Renal cortical epithelial cell (primary cell): ENCODE measurements around the gene SLC2A10. TPM values are rescaled to one million over a fixed set of nuclear protein-coding genes. Genes with fewer than 3 reads are reported as not detected.

ENCODE experiments used
- DNase-seq: peaks from one replicate; pipeline ENCODE4 v3.0.0-alpha.2; 2011; ENCODE audit warnings: low read depth
- total RNA-seq: library from RNA; depleted of rRNA; stranded (reverse); fragments of >200 nt; gene quantifications from 2 replicates; pipeline ENCODE4 v1.2.3, GENCODE V29; 2014

SLC2A10 gene
- total RNA-seq, 1 donor from 2014 or later, result 13.9 TPM

GRCh38 chr20:46703435-46703834 lies 6.0 kb upstream of the SLC2A10 start:
- no peak for DNase-seq

GRCh38 chr20:46704714-46705377 lies 4.6 kb upstream of the SLC2A10 start:
- no peak for DNase-seq

- no peak for DNase-seq
These were observed 4.1 kb upstream of the SLC2A10 start for GRCh38 chr20:46705378-46705729.

GRCh38 chr20:46706242-46706641 lies 3.2 kb upstream of the SLC2A10 start:
- DNase-seq, result no peak

GRCh38 chr20:46708172-46708860 lies 1.1 kb upstream of the SLC2A10 start:
- DNase-seq, result no peak

- DNase-seq, result no peak
These were observed 392 bp upstream of the SLC2A10 start for GRCh38 chr20:46709055-46709458.

GRCh38 chr20:46710153-46710913 lies 884 bp downstream of the SLC2A10 start:
- DNase-seq, result no peak

- no peak for DNase-seq
These were observed 2.7 kb downstream of the SLC2A10 start for GRCh38 chr20:46712056-46712636.

- DNase-seq, result no peak
These were observed 4.7 kb downstream of the SLC2A10 start for GRCh38 chr20:46713957-46714834.

GRCh38 chr20:46715292-46715756 lies 5.9 kb downstream of the SLC2A10 start:
- DNase-seq, result peak; percentile 89

GRCh38 chr20:46717818-46718541 lies 8.5 kb downstream of the SLC2A10 start:
- DNase-seq, result no peak

GRCh38 chr20:46720019-46720418 lies 10.6 kb downstream of the SLC2A10 start:
- peak; percentile 24 for DNase-seq

GRCh38 chr20:46720776-46721425 lies 11.5 kb downstream of the SLC2A10 start:
- DNase-seq, result no peak

GRCh38 chr20:46721476-46721875 lies 12.0 kb downstream of the SLC2A10 start:
- DNase-seq, result no peak

GRCh38 chr20:46722450-46722849 lies 13.0 kb downstream of the SLC2A10 start:
- DNase-seq, result no peak

- DNase-seq, result no peak
These were observed 13.6 kb downstream of the SLC2A10 start for GRCh38 chr20:46723039-46723438.

GRCh38 chr20:46724343-46724959 lies 15.0 kb downstream of the SLC2A10 start:
- DNase-seq, result no peak

GRCh38 chr20:46725186-46726165 lies 16.0 kb downstream of the SLC2A10 start:
- DNase-seq, result no peak
